Smooth muscle cell (in vitro differentiated cells): ENCODE results near the gene CTXND2. TPM values are rescaled to one million over a fixed set of nuclear protein-coding genes. Genes with fewer than 3 reads are reported as not detected.
"Not testable (repeated sequence)": the region's sequence is repeated elsewhere in the genome, so short reads cannot be mapped to it uniquely, and the experiment has no call there.

Experiments
- DNase-seq: peaks from one replicate; lab custom pipeline; 2025; ENCODE audit not compliant: unreplicated experiment; lab: John Stamatoyannopoulos, UW
- H2AFZ ChIP-seq: fragments of 200-600 bp; sonication (generic); 2 replicates; pipeline ENCODE4 v1.6.0; 2016; ENCODE audit warnings: antibody characterized with exemption, low read depth, mild to moderate bottlenecking
- H3F3A ChIP-seq: fragments of 200-600 bp; sonication (generic); 2 replicates; pipeline ENCODE4 v1.6.0; 2017; ENCODE audit warnings: antibody characterized with exemption, low read depth
- H3K27ac ChIP-seq: fragments of 200-600 bp; sonication (generic); 2 replicates; pipeline ENCODE4 v1.5.1; 2016; ENCODE audit warnings: low read depth, mild to moderate bottlenecking
- H3K27me3 ChIP-seq: fragments of 200-600 bp; sonication (generic); 2 replicates; pipeline ENCODE4 v1.6.1; 2016; ENCODE audit warnings: low read depth, mild to moderate bottlenecking
- H3K36me3 ChIP-seq: fragments of 200-600 bp; sonication (generic); 2 replicates; pipeline ENCODE4 v1.5.1; 2016; ENCODE audit warnings: low read depth
- H3K4me1 ChIP-seq: fragments of 200-600 bp; sonication (generic); 2 replicates; pipeline ENCODE4 v1.5.1; 2016; ENCODE audit warnings: low read depth
- H3K4me2 ChIP-seq: fragments of 200-600 bp; sonication (generic); 2 replicates; pipeline ENCODE4 v1.6.0; 2016; ENCODE audit warnings: mild to moderate bottlenecking
- H3K4me3 ChIP-seq: fragments of 200-600 bp; sonication (generic); 2 replicates; pipeline ENCODE4 v1.5.1; 2016; ENCODE audit warnings: mild to moderate bottlenecking
- H3K79me2 ChIP-seq: fragments of 200-600 bp; sonication (generic); 2 replicates; pipeline ENCODE4 v1.6.0; 2016; ENCODE audit warnings: low read depth, mild to moderate bottlenecking
- H3K9ac ChIP-seq: fragments of 200-600 bp; sonication (generic); 2 replicates; pipeline ENCODE4 v1.6.0; 2016; ENCODE audit warnings: low read depth
- H3K9me3 ChIP-seq: fragments of 200-600 bp; sonication (generic); replicated peaks from 2 replicates; pipeline ENCODE4 v1.5.1; 2016; ENCODE audit warnings: low read depth
- H4K20me1 ChIP-seq: fragments of 200-600 bp; sonication (generic); 2 replicates; pipeline ENCODE4 v1.6.0; 2016; ENCODE audit warnings: low read depth
- CTCF ChIP-seq: fragments of 200-600 bp; sonication (generic); IDR thresholded peaks from 2 replicates; pipeline ENCODE4 v1.5.1; 2017; ENCODE audit warnings: borderline replicate concordance, mild to moderate bottlenecking, antibody characterized with exemption; ENCODE audit not compliant: insufficient read depth, poor library complexity, severe bottlenecking
- WGBS: methylation state at CpG from one replicate; pipeline ENCODE4 v1.1.7; 2016; ENCODE audit warnings: low lambda C conversion rate; 5-methylcytosine and 5-hydroxymethylcytosine counted together
- polyA plus RNA-seq: library from polyadenylated mRNA; unstranded; fragments of >200 nt; fragmentation: Nextera tagmentation; extraction: Ambion mirVana; gene quantifications from 2 replicates; pipeline ENCODE4 v1.2.1, GENCODE V29; 2016
- total RNA-seq: library from RNA; depleted of rRNA; stranded (reverse); fragments of >200 nt; gene quantifications from 2 replicates; pipeline ENCODE4 v1.2.3, GENCODE V29; 2014

Gene CTXND2
- total RNA-seq (not detected in 2 replicates), polyA plus RNA-seq (not detected in 2 replicates)

GRCh38 chr1:150887018-150887417 is at the start of gene CTXND2:
Gene CTXND2 (plus strand): TSS chr1:150887136. CDS start chr1:150912315, 25,179 bp downstream.
- Histone ChIP-seq H3F3A (no peaks in the 10 kb centered on the region), H3K27ac (no peak within 1 kb of the TSS), H3K4me2 (no peak within 1 kb of the TSS), H3K36me3 (no peaks in the 10 kb centered on the region), H4K20me1 (no peaks in the 10 kb centered on the region), H3K79me2 (no peaks in the 10 kb centered on the region), H3K9ac (no peak within 1 kb of the TSS), H3K27me3 (no peaks in the 10 kb centered on the region), H2AFZ (no peak within 1 kb of the TSS), H3K4me3 (no peak within 1 kb of the TSS), H3K4me1 (peaks cover 2% of the 10 kb centered on the region), H3K9me3 (no peaks in the 10 kb centered on the region)
- 64% methylated on average over 3 of the region's 3 CpGs for WGBS
- DNase-seq, result no peak
- no peak for TF ChIP-seq CTCF

- not testable (repeated sequence) for H3K4me2 ChIP-seq, H3K79me2 ChIP-seq, H3K9ac ChIP-seq, H3F3A ChIP-seq, H2AFZ ChIP-seq, DNase-seq, H3K9me3 ChIP-seq, H3K27me3 ChIP-seq, H4K20me1 ChIP-seq, H3K27ac ChIP-seq, H3K4me3 ChIP-seq, H3K4me1 ChIP-seq
- 94% methylated on average over 11 of the region's 11 CpGs for WGBS
- peaks cover 20% of the 10 kb centered on the region for H3K36me3 ChIP-seq
Observed at GRCh38 chr1:150840850-150841249, 46.1 kb upstream of the CTXND2 start.

- TF ChIP-seq CTCF, result no peak
- no peak overlapping the region for H3K4me3 ChIP-seq
- no peaks in the 10 kb centered on the region for H3F3A ChIP-seq
- no peak for DNase-seq
- no peaks in the 10 kb centered on the region for H3K79me2 ChIP-seq
- peaks cover 5% of the 10 kb centered on the region for H4K20me1 ChIP-seq
- H3K9ac ChIP-seq, result no peak overlapping the region
- 98% methylated on average over 3 of the region's 3 CpGs for WGBS
- H3K27me3 ChIP-seq, result no peaks in the 10 kb centered on the region
- H3K36me3 ChIP-seq, result peaks cover 15% of the 10 kb centered on the region
- no peak overlapping the region for H3K4me2 ChIP-seq
- H3K27ac ChIP-seq, result no peak overlapping the region
- H3K4me1 ChIP-seq, result no peaks in the 10 kb centered on the region
- H2AFZ ChIP-seq, result no peak overlapping the region
- no peaks in the 10 kb centered on the region for H3K9me3 ChIP-seq
Observed at GRCh38 chr1:150841626-150842025, 45.3 kb upstream of the CTXND2 start.

- TF ChIP-seq CTCF, result no peak
- Histone ChIP-seq H3K9ac (no peak overlapping the region), H3K4me1 (no peaks in the 10 kb centered on the region), H3K4me2 (no peak overlapping the region), H3K27me3 (no peaks in the 10 kb centered on the region), H3K36me3 (peaks cover 15% of the 10 kb centered on the region), H2AFZ (no peak overlapping the region), H4K20me1 (peaks cover 9% of the 10 kb centered on the region), H3K4me3 (no peak overlapping the region), H3K79me2 (no peaks in the 10 kb centered on the region), H3K9me3 (no peaks in the 10 kb centered on the region), H3K27ac (no peak overlapping the region), H3F3A (no peaks in the 10 kb centered on the region)
- no peak for DNase-seq
- WGBS, result 97% methylated on average over 2 of the region's 2 CpGs
Observed at GRCh38 chr1:150842343-150842742, 44.6 kb upstream of the CTXND2 start.
